Myometrial cell (primary cell): ENCODE results near the gene DUSP15. TPM values are rescaled to one million over a fixed set of nuclear protein-coding genes. Genes with fewer than 3 reads are reported as not detected.

Experiments used
- total RNA-seq: library from RNA; depleted of rRNA; stranded (reverse); fragments of >200 nt; gene quantifications from 2 replicates; pipeline ENCODE4 v1.2.3, GENCODE V29; 2015

DUSP15 gene
- not detected in 2 replicates for total RNA-seq

DNA sequence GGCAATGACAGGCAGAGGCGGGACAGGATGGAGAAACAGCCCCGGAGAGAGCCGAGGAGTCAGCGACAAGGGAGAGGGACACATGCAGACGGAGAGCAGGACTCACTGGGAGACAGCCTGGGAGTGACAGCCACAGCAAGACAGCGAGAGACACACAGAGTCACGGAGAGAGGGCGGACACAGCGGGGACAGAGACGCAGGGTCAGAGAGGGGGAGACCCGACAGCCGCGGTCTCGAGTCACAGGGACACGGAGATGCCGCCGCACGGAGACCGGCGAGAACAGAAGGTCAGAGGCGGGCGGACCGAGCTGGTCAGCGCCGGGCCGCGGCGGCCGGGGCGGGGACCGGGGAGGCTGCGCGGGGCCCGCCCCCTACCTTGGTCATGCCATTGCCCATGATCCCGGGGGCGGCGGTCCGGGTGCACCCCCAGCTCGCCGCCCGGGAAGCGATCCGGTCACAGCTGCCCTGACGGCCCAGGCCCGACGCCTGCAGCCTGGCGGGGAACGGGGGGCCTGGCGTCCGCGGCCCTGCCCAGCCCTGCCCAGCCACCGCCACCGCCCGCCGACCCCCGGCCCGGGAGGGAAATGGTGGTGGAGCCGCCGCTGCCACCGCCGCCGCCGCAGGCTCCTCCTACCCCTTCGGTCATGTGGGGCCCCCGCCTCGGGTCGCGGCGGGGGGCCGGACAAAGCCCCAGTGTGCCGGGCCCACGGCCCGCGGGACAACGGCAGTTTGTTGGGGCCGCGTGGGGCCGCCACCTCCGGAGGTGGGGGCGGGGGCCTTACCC is at the start of gene DUSP15, which contains the start of gene TTLL9:
DUSP15 (minus strand) TSS at position 586 of the 784 bp plus-strand sequence; CDS start at position 396, 190 bp downstream.
TTLL9 (plus strand) TSS at position 693 of the 784 bp plus-strand sequence. CDS start 493 bp downstream, outside the sequence.

DNA sequence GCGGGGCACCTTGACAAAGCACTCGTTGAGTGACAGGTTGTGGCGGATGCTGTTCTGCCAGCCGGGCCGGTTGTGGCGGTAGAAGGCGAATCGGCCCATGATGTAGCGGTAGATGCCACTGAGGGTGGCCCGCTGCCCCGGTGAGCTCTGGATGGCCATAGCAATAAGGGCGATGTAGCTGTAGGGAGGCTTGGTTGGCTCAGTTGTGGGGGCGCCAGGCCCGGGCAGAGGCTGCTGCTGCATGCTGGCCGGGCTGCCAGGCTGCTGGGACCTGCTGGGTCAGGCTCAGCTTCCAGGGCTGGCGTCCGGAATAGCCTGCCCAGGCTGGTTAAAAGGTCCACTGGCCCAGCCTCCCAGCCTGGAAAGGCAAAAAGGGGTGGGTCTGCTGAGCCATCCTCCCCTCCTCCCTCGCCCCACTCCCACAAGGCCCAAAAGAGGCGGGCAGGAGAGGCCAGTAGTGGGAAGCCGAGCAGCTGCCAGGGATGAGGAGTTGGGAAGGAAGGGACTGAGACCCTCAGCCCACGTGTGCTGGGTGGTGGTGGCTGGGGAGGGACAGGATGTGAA is 24.9 kb downstream of the DUSP15 start, which contains the start of gene FOXS1:
FOXS1 (minus strand) TSS at position 305 of the 564 bp plus-strand sequence; CDS start at position 243, 62 bp downstream.

GRCh38 chr20:31819083-31819784 is 51.1 kb downstream of the DUSP15 start, which contains the start of gene MYLK2:
TSS of gene MYLK2 (plus strand) at chr20:31819356. CDS start at chr20:31819581, 225 bp downstream.

Other genes with a start within 250 kb of the DUSP15 start
- not detected in 2 replicates for gene COX4I2, start 232.6 kb downstream of the DUSP15 start, total RNA-seq
- 125 and 131 TPM in 2 replicates for gene BCL2L1, start 147.7 kb downstream of the DUSP15 start, total RNA-seq
- 88.2 and 108 TPM in 2 replicates for gene TPX2, start 131.2 kb downstream of the DUSP15 start, total RNA-seq
- gene MYLK2, start 51.2 kb downstream of the DUSP15 start, total RNA-seq, result 0.18 TPM in 1 of 2 replicates, not detected in the other
- gene FOXS1, start 24.9 kb downstream of the DUSP15 start, total RNA-seq, result not detected in 2 replicates
- gene TTLL9, start 107 bp upstream of the DUSP15 start, total RNA-seq, result not detected in 2 replicates
- 7.8 and 8.4 TPM in 2 replicates for gene PDRG1, start 81.5 kb upstream of the DUSP15 start, total RNA-seq
- gene XKR7, start 97.6 kb upstream of the DUSP15 start, total RNA-seq, result not detected in 2 replicates
- not detected in 2 replicates for gene CCM2L, start 139.9 kb upstream of the DUSP15 start, total RNA-seq
- gene HCK, start 181.7 kb upstream of the DUSP15 start, total RNA-seq, result not detected in 2 replicates
- 35.7 and 40.4 TPM in 2 replicates for gene TM9SF4, start 239.2 kb upstream of the DUSP15 start, total RNA-seq